GM23338 (cell line): ENCODE measurements around the gene TMPRSS6. TPM values are rescaled to one million over a fixed set of nuclear protein-coding genes. Genes with fewer than 3 reads are reported as not detected.
A peak's percentile ranks its signal among the peaks of the same experiment; 100 is the strongest.

Experiments used
- ATAC-seq: fragments of 200-7000 bp; cut with Tn5 transposase; 3 replicates; pipeline ENCODE4 v1.9.1; 2020
- DNase-seq: peaks from one replicate; pipeline ENCODE4 v3.0.0-alpha.2; 2015; ENCODE audit warnings: low spot score
- H2AFZ ChIP-seq: fragments of 200-600 bp; sonication (generic); 2 replicates; pipeline ENCODE4 v1.8.0; 2016; ENCODE audit warnings: antibody characterized with exemption, mild to moderate bottlenecking, moderate library complexity
- H3F3A ChIP-seq: fragments of 200-600 bp; sonication (generic); replicated peaks from 2 replicates; pipeline ENCODE4 v1.8.0; 2017; ENCODE audit warnings: antibody characterized with exemption, mixed run types, low read depth
- H3K27ac ChIP-seq: fragments of 200-600 bp; sonication (generic); 2 replicates; pipeline ENCODE4 v1.6.1; 2016; ENCODE audit warnings: low read depth
- H3K27me3 ChIP-seq: fragments of 200-600 bp; sonication (generic); 2 replicates; pipeline ENCODE4 v1.8.0; 2016; ENCODE audit warnings: mild to moderate bottlenecking, mixed run types, moderate library complexity; ENCODE audit not compliant: insufficient read depth
- H3K36me3 ChIP-seq: fragments of 200-600 bp; sonication (generic); 2 replicates; pipeline ENCODE4 v1.8.0; 2016; ENCODE audit warnings: mild to moderate bottlenecking; ENCODE audit not compliant: insufficient read depth
- H3K4me1 ChIP-seq: fragments of 200-600 bp; sonication (generic); 2 replicates; pipeline ENCODE4 v1.8.0; 2016; ENCODE audit warnings: mild to moderate bottlenecking, moderate library complexity; ENCODE audit not compliant: insufficient read depth
- H3K4me2 ChIP-seq: fragments of 200-600 bp; sonication (generic); 2 replicates; pipeline ENCODE4 v1.7.1; 2017; ENCODE audit warnings: mixed run types
- H3K4me3 ChIP-seq: fragments of 200-600 bp; sonication (generic); 2 replicates; pipeline ENCODE4 v1.6.1; 2016; ENCODE audit warnings: mixed run types
- H3K79me2 ChIP-seq: fragments of 200-600 bp; sonication (generic); replicated peaks from 2 replicates; pipeline ENCODE4 v1.8.0; 2017; ENCODE audit warnings: mild to moderate bottlenecking; ENCODE audit not compliant: insufficient read depth
- H3K9me2 ChIP-seq: fragments of 200-600 bp; sonication (generic); 2 replicates; pipeline ENCODE4 v1.8.0; 2017; ENCODE audit not compliant: insufficient read depth
- H4K20me1 ChIP-seq: fragments of 200-600 bp; sonication (generic); replicated peaks from 2 replicates; pipeline ENCODE4 v1.8.0; 2017; ENCODE audit warnings: mild to moderate bottlenecking; ENCODE audit not compliant: insufficient read depth
- H3K27ac Mint-ChIP-seq: 2 replicates; pipeline ENCODE4 v1.8.0; 2020; ENCODE audit warnings: inconsistent platforms, mild to moderate bottlenecking, moderate library complexity, mixed read lengths
- H3K27me3 Mint-ChIP-seq: 3 replicates; pipeline ENCODE4 v1.8.0; 2022; ENCODE audit warnings: low read depth, mild to moderate bottlenecking, moderate library complexity, mixed read lengths, inconsistent platforms; ENCODE audit not compliant: insufficient read depth, poor library complexity
- H3K36me3 Mint-ChIP-seq: 3 replicates; pipeline ENCODE4 v1.8.0; 2021; ENCODE audit warnings: low read depth, mild to moderate bottlenecking, inconsistent platforms, moderate library complexity, mixed read lengths
- H3K4me1 Mint-ChIP-seq: 3 replicates; pipeline ENCODE4 v1.8.0; 2020; ENCODE audit warnings: mild to moderate bottlenecking, inconsistent platforms, mixed read lengths
- H3K4me3 Mint-ChIP-seq: 3 replicates; pipeline ENCODE4 v1.8.0; 2021; ENCODE audit warnings: moderate library complexity, mild to moderate bottlenecking, inconsistent platforms, mixed read lengths
- H3K9me3 Mint-ChIP-seq: 3 replicates; pipeline ENCODE4 v1.8.0; 2020; ENCODE audit warnings: moderate library complexity, mild to moderate bottlenecking, inconsistent platforms, mixed read lengths
- CREB1 ChIP-seq: fragments of 250-450 bp; sonication (Bioruptor Pico); IDR thresholded peaks from 2 replicates; pipeline ENCODE4 v1.5.0; 2020; ENCODE audit warnings: low read depth, mild to moderate bottlenecking, moderate library complexity
- CTCF ChIP-seq, 2 experiments: fragments of 200-600 bp in 1 of 2; sonication (generic) in 1 of 2; conservative IDR thresholded peaks; 2 replicates each; pipeline versions ENCODE4 v1.5.1 to v1.6.1; 2016 to 2017; ENCODE audit warnings: antibody characterized with exemption in 2 of 2, low read depth in 2 of 2, mild to moderate bottlenecking in 2 of 2, moderate library complexity in 1 of 2
- EZH2 ChIP-seq: fragments of 200-600 bp; sonication (generic); IDR thresholded peaks from one replicate; pipeline ENCODE4 v1.8.0; 2017; ENCODE audit warnings: antibody characterized with exemption, mild to moderate bottlenecking, low read depth; ENCODE audit not compliant: unreplicated experiment
- EZH2phosphoT487 ChIP-seq: fragments of 200-600 bp; sonication (generic); IDR thresholded peaks from one replicate; pipeline ENCODE4 v1.8.1; 2018; ENCODE audit warnings: antibody characterized with exemption; ENCODE audit not compliant: unreplicated experiment
- JUNB ChIP-seq: IDR thresholded peaks from one replicate; pipeline ENCODE4 v1.6.1; 2016; ENCODE audit warnings: antibody characterized with exemption; ENCODE audit not compliant: unreplicated experiment
- POLR2AphosphoS5 ChIP-seq: IDR thresholded peaks from 2 replicates; pipeline ENCODE4 v1.6.1; 2016; ENCODE audit warnings: antibody characterized with exemption, low read depth
- REST ChIP-seq: IDR thresholded peaks from one replicate; pipeline ENCODE4 v1.6.1; 2018; ENCODE audit warnings: antibody characterized with exemption; ENCODE audit not compliant: unreplicated experiment
- STAT1 ChIP-seq: IDR thresholded peaks from one replicate; pipeline ENCODE4 v1.6.1; 2016; ENCODE audit warnings: antibody characterized with exemption; ENCODE audit not compliant: unreplicated experiment
- ZNF331 ChIP-seq: fragments of 250-450 bp; sonication (Bioruptor Pico); IDR thresholded peaks from 2 replicates; pipeline ENCODE4 v1.5.0; 2020; ENCODE audit warnings: low read depth, mild to moderate bottlenecking, moderate library complexity
- polyA plus RNA-seq: library from polyadenylated mRNA; unstranded; fragments of >200 nt; fragmentation: Nextera tagmentation; extraction: Ambion mirVana; gene quantifications from 2 replicates; pipeline ENCODE4 v1.2.1, GENCODE V29; 2016
- total RNA-seq: library from RNA; depleted of rRNA; stranded (reverse); fragments of >200 nt; shearing (Covaris generic); gene quantifications from 2 replicates; pipeline ENCODE4 v1.2.3, GENCODE V29; 2014

Gene TMPRSS6
- total and polyA plus RNA-seq, 2 experiments from 2014 or later: 0.13 TPM; not detected in 1

- H2AFZ ChIP-seq: no peak overlapping the region
- H3K4me1 Mint-ChIP-seq: peaks cover 15% of the 10 kb centered on the region; the same call in 2 of the 3 replicates
Measured at GRCh38 chr22:37045958-37046357, 63.6 kb downstream of the TMPRSS6 start.

GRCh38 chr22:37044634-37045625 is 64.6 kb downstream of the TMPRSS6 start:
- H3K27ac ChIP-seq: no peak overlapping the region
- H3K4me2 ChIP-seq: no peak overlapping the region
- no peak for ATAC-seq
- no peak overlapping the region for H2AFZ ChIP-seq
- no peaks in the 10 kb centered on the region for H3F3A ChIP-seq
- H3K4me1 Mint-ChIP-seq: peaks cover 19% of the 10 kb centered on the region
- H3K4me3 ChIP-seq: no peak overlapping the region
- H3K79me2 ChIP-seq: no peaks in the 10 kb centered on the region
- H3K27ac Mint-ChIP-seq: no peak overlapping the region
- H3K4me3 Mint-ChIP-seq: no peak overlapping the region
- H3K36me3 Mint-ChIP-seq: no peaks in the 10 kb centered on the region
- no peaks in the 10 kb centered on the region for H3K36me3 ChIP-seq
- no peaks in the 10 kb centered on the region for H3K27me3 ChIP-seq
- H3K9me3 Mint-ChIP-seq: no peaks in the 10 kb centered on the region; the same call in 2 of the 3 replicates
- no peak for DNase-seq
- H3K9me2 ChIP-seq: no peaks in the 10 kb centered on the region
- H3K27me3 Mint-ChIP-seq: peaks cover 7% of the 10 kb centered on the region
- H4K20me1 ChIP-seq: no peaks in the 10 kb centered on the region
- H3K4me1 ChIP-seq: no peaks in the 10 kb centered on the region; the same call in 1 of the 2 replicates
- TF ChIP-seq POLR2AphosphoS5: no peak
- TF ChIP-seq CREB1: no peak
- TF ChIP-seq JUNB: no peak
- no peak for TF ChIP-seq EZH2phosphoT487
- no peak for TF ChIP-seq REST
- no peak for TF ChIP-seq STAT1
- no peak for TF ChIP-seq EZH2

More at GRCh38 chr22:37045958-37046357, 63.6 kb downstream of the TMPRSS6 start:
- TF ChIP-seq ZNF331: no peak
- TF ChIP-seq CTCF (conservative IDR thresholded peaks at IDR 0.05; ENCODE audit: low read depth in 2 of 2): peak; percentile 71 to 80
- H3K79me2 ChIP-seq: no peaks in the 10 kb centered on the region
- no peaks in the 10 kb centered on the region for H3K36me3 ChIP-seq
- peak; percentile 31 for ATAC-seq
- no peaks in the 10 kb centered on the region; the same call in 2 of the 3 replicates for H3K9me3 Mint-ChIP-seq
- H3K4me3 ChIP-seq: no peak overlapping the region
- H3K9me2 ChIP-seq: no peaks in the 10 kb centered on the region
- peak; percentile 74 for DNase-seq
- no peaks in the 10 kb centered on the region for H4K20me1 ChIP-seq
- H3K4me1 ChIP-seq: no peaks in the 10 kb centered on the region; the same call in 1 of the 2 replicates
- H3K27me3 Mint-ChIP-seq: peaks cover 11% of the 10 kb centered on the region
- peaks cover 4% of the 10 kb centered on the region; the same call in 1 of the 2 replicates for H3K27me3 ChIP-seq
- H3K27ac ChIP-seq: no peak overlapping the region
- no peak overlapping the region for H3K4me2 ChIP-seq
- H3K27ac Mint-ChIP-seq: no peak overlapping the region
- H3F3A ChIP-seq: no peaks in the 10 kb centered on the region
- no peaks in the 10 kb centered on the region for H3K36me3 Mint-ChIP-seq
- H3K4me3 Mint-ChIP-seq: no peak overlapping the region
